MM.1S (cell line): ENCODE results near the gene ITGA11.
A peak's percentile ranks its signal among the peaks of the same experiment; 100 is the strongest.

Experiments
- DNase-seq: peaks from one replicate; pipeline ENCODE4 v3.0.0-alpha.2; 2015
- H2AFZ ChIP-seq: fragments of 300-600 bp; sonication (generic); 2 replicates; pipeline ENCODE4 v1.6.0; 2016; ENCODE audit warnings: antibody characterized with exemption, low read length
- H3F3A ChIP-seq: fragments of 300-600 bp; sonication (generic); 2 replicates; pipeline ENCODE4 v1.6.1; 2016; ENCODE audit warnings: mild to moderate bottlenecking, antibody characterized with exemption, low read length, moderate library complexity, mixed read lengths; ENCODE audit not compliant: insufficient read depth
- H3K27ac ChIP-seq: fragments of 300-600 bp; sonication (generic); 2 replicates; pipeline ENCODE4 v1.5.1; 2016; ENCODE audit warnings: mild to moderate bottlenecking, low read length
- H3K27me3 ChIP-seq: fragments of 300-600 bp; sonication (generic); replicated peaks from 2 replicates; pipeline ENCODE4 v1.6.0; 2016; ENCODE audit warnings: low read length; ENCODE audit not compliant: insufficient read depth
- H3K36me3 ChIP-seq: fragments of 300-600 bp; sonication (generic); replicated peaks from 2 replicates; pipeline ENCODE4 v1.6.1; 2016; ENCODE audit warnings: mild to moderate bottlenecking, low read length, mixed read lengths; ENCODE audit not compliant: insufficient read depth
- H3K4me1 ChIP-seq: fragments of 300-600 bp; sonication (generic); 2 replicates; pipeline ENCODE4 v1.6.1; 2016; ENCODE audit warnings: low read length, mixed read lengths
- H3K4me2 ChIP-seq: fragments of 300-600 bp; sonication (generic); 2 replicates; pipeline ENCODE4 v1.6.0; 2016; ENCODE audit warnings: low read depth, low read length
- H3K4me3 ChIP-seq: fragments of 300-600 bp; sonication (generic); 2 replicates; pipeline ENCODE4 v1.5.1; 2016; ENCODE audit warnings: low read length, mixed read lengths
- H3K79me2 ChIP-seq: fragments of 300-600 bp; sonication (generic); 2 replicates; pipeline ENCODE4 v1.6.1; 2016; ENCODE audit warnings: mixed run types, low read length, mixed read lengths
- H3K9ac ChIP-seq: fragments of 300-600 bp; sonication (generic); 2 replicates; pipeline ENCODE4 v1.6.1; 2016; ENCODE audit warnings: low read length, mixed read lengths
- H3K9me2 ChIP-seq: fragments of 300-600 bp; sonication (generic); replicated peaks from 2 replicates; pipeline ENCODE4 v1.6.1; 2016; ENCODE audit warnings: mild to moderate bottlenecking, low read length, mixed read lengths; ENCODE audit not compliant: insufficient read depth
- H3K9me3 ChIP-seq: fragments of 300-600 bp; sonication (generic); replicated peaks from 2 replicates; pipeline ENCODE4 v1.6.1; 2016; ENCODE audit warnings: mild to moderate bottlenecking, low read length, mixed read lengths; ENCODE audit not compliant: insufficient read depth
- H4K20me1 ChIP-seq: fragments of 300-600 bp; sonication (generic); 2 replicates; pipeline ENCODE4 v1.6.1; 2016; ENCODE audit warnings: mild to moderate bottlenecking, low read length, moderate library complexity, mixed read lengths; ENCODE audit not compliant: insufficient read depth
- EZH2 ChIP-seq: fragments of 300-600 bp; sonication (generic); optimal IDR thresholded peaks from 2 replicates; pipeline ENCODE3; 2017; ENCODE audit warnings: low read depth, mild to moderate bottlenecking, antibody characterized with exemption, low read length, mixed read lengths
- EZH2phosphoT487 ChIP-seq: fragments of 300-600 bp; sonication (generic); IDR thresholded peaks from 2 replicates; pipeline ENCODE4 v1.6.1; 2018; ENCODE audit warnings: antibody characterized with exemption, low read length
- TF ChIP-seq, protein P1 (sequence below): fragments of 300-600 bp; sonication (generic); IDR thresholded peaks from 2 replicates; pipeline ENCODE4 v1.5.1; 2016; ENCODE audit warnings: antibody characterized with exemption, low read length, mixed read lengths

The ITGA11 gene

DNA sequence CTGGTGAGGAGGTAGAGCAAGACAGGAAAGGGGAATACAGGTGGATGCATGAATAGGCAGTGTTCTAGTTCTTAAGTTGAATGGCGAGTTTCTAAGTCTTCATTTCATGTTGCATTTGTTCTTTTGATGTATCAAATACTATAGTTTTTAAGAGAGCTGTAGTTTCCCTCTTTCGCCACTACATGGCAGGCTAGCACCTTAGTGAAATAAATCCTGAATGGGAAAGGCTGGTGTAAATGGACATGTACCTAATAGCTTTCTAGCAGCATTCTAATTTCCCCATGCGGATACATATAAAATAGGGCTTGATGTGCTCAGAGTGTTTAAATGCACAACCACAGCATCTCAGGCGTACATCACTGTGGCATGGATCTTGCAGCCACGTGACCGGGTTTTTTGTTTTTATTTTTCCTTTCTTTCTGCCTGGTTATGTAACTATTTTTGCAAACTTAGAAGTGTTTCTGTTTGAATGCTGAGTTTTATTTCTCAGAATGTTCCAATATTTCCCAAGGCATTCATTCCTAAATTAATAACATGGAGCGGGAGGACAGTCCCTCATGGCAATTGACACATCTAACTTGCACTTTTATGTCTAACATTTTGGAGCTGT lies 178.9 kb downstream of the ITGA11 start:
- Histone ChIP-seq H3K27me3 (no peaks in the 10 kb centered on the region), H3K4me1 (peaks cover 14% of the 10 kb centered on the region), H3K4me2 (peak overlapping the region; percentile 36), H3K36me3 (no peaks in the 10 kb centered on the region), H3K4me3 (peak overlapping the region; percentile 11; the same call in 1 of the 2 replicates), H3K27ac (no peak overlapping the region), H3K9ac (no peak overlapping the region), H3F3A (peaks cover 9% of the 10 kb centered on the region; the same call in 1 of the 2 replicates), H4K20me1 (no peaks in the 10 kb centered on the region), H2AFZ (peak overlapping the region; percentile 21; the same call in 1 of the 2 replicates), H3K9me2 (no peaks in the 10 kb centered on the region), H3K79me2 (no peaks in the 10 kb centered on the region), H3K9me3 (no peaks in the 10 kb centered on the region)
- TF ChIP-seq EZH2phosphoT487: no peak
- TF ChIP-seq, protein P1, sequence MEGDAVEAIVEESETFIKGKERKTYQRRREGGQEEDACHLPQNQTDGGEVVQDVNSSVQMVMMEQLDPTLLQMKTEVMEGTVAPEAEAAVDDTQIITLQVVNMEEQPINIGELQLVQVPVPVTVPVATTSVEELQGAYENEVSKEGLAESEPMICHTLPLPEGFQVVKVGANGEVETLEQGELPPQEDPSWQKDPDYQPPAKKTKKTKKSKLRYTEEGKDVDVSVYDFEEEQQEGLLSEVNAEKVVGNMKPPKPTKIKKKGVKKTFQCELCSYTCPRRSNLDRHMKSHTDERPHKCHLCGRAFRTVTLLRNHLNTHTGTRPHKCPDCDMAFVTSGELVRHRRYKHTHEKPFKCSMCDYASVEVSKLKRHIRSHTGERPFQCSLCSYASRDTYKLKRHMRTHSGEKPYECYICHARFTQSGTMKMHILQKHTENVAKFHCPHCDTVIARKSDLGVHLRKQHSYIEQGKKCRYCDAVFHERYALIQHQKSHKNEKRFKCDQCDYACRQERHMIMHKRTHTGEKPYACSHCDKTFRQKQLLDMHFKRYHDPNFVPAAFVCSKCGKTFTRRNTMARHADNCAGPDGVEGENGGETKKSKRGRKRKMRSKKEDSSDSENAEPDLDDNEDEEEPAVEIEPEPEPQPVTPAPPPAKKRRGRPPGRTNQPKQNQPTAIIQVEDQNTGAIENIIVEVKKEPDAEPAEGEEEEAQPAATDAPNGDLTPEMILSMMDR: peak; percentile 90
- peak; percentile 88 for DNase-seq

DNA sequence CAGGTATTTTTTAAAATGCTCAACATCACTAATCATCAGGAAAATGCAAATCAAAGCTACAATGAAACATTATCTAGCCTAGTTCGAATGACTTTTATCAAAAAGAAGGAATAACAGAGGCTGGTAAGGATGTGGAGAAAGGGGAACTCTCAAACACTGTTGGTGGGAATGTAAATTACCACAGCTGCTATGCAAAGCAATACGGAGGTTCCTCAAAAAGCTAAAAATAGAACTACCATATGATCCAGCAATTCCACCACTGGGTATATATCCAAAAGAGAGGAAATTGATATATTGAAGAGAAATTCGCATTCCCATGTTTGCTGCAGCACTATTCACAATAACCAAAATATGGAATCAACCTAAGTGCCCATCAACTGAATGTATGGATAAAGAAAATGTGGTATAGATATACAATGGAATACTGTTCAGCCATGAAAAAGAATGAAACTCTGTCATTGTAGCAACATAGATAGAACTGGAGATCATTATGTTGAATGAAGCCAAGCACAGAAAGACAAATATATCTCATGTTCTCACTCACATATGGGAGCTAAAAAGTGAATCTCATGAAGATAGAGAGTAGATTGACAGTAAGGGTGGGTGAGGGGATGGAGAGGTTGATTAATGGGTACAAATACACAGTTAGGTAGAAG lies 182.8 kb downstream of the ITGA11 start:
- no peaks in the 10 kb centered on the region for H3K79me2 ChIP-seq
- peaks cover under 1% of the 10 kb centered on the region; the same call in 1 of the 2 replicates for H3F3A ChIP-seq
- H3K4me1 ChIP-seq: peaks cover 8% of the 10 kb centered on the region
- H3K9me3 ChIP-seq: 0 out of 2 replicates have a peak, but pooled peaks cover 3% of the 10 kb centered on the region
- H3K27ac ChIP-seq: no peak overlapping the region
- H3K27me3 ChIP-seq: no peaks in the 10 kb centered on the region
- no peak overlapping the region for H3K9ac ChIP-seq
- H3K36me3 ChIP-seq: no peaks in the 10 kb centered on the region
- no peak for DNase-seq
- H3K4me3 ChIP-seq: no peak overlapping the region
- TF ChIP-seq, protein P1: no peak
- no peak for TF ChIP-seq EZH2
- no peak for TF ChIP-seq EZH2phosphoT487
- no peaks in the 10 kb centered on the region for H4K20me1 ChIP-seq
- H2AFZ ChIP-seq: no peak overlapping the region
- H3K4me2 ChIP-seq: no peak overlapping the region
- H3K9me2 ChIP-seq: no peaks in the 10 kb centered on the region
